ENCODE measurements around the gene NPTXR.

Gene NPTXR

GRCh38 chr22:38852522-38852921, 8.7 kb upstream of the NPTXR start:
- no peak for DNase-seq (ENCODE audit: low spot score)

GRCh38 chr22:38850941-38851849, 7.4 kb upstream of the NPTXR start:
- no peak for DNase-seq (ENCODE audit: low spot score)

- no peak for DNase-seq (ENCODE audit: low spot score)
Measured at GRCh38 chr22:38850399-38850798, 6.6 kb upstream of the NPTXR start.

GRCh38 chr22:38849811-38850210, 6.0 kb upstream of the NPTXR start:
- no peak for DNase-seq (ENCODE audit: low spot score)

- no peak for DNase-seq (ENCODE audit: low spot score)
Measured at GRCh38 chr22:38846412-38846811, 2.6 kb upstream of the NPTXR start.

GRCh38 chr22:38845004-38845740, 1.3 kb upstream of the NPTXR start:
- DNase-seq (ENCODE audit: low spot score) = no peak

GRCh38 chr22:38844315-38845003, 631 bp upstream of the NPTXR start:
- no peak for DNase-seq (ENCODE audit: low spot score)

GRCh38 chr22:38843201-38843656, 599 bp downstream of the NPTXR start:
- DNase-seq (ENCODE audit: low spot score) = no peak

GRCh38 chr22:38842512-38843200, 1.2 kb downstream of the NPTXR start:
- DNase-seq (ENCODE audit: low spot score) = no peak

GRCh38 chr22:38841635-38842034, 2.2 kb downstream of the NPTXR start:
- no peak for DNase-seq (ENCODE audit: low spot score)

GRCh38 chr22:38841211-38841610, 2.6 kb downstream of the NPTXR start:
- no peak for DNase-seq (ENCODE audit: low spot score)

GRCh38 chr22:38840129-38840528, 3.7 kb downstream of the NPTXR start:
- no peak for DNase-seq (ENCODE audit: low spot score)

- no peak for DNase-seq (ENCODE audit: low spot score)
Measured at GRCh38 chr22:38839686-38840085, 4.1 kb downstream of the NPTXR start.

- no peak for DNase-seq (ENCODE audit: low spot score)
Measured at GRCh38 chr22:38837414-38837928, 6.4 kb downstream of the NPTXR start.

- no peak for DNase-seq (ENCODE audit: low spot score)
Measured at GRCh38 chr22:38835888-38836301, 7.9 kb downstream of the NPTXR start.

GRCh38 chr22:38834991-38835390, 8.8 kb downstream of the NPTXR start:
- no peak for DNase-seq (ENCODE audit: low spot score)

GRCh38 chr22:38834215-38834953, 9.4 kb downstream of the NPTXR start:
- no peak for DNase-seq (ENCODE audit: low spot score)

- DNase-seq (ENCODE audit: low spot score) = no peak
Measured at GRCh38 chr22:38833061-38833460, 10.8 kb downstream of the NPTXR start.

GRCh38 chr22:38832005-38832978, 11.5 kb downstream of the NPTXR start:
- DNase-seq (ENCODE audit: low spot score) = no peak

Data from hematopoietic multipotent progenitor cell treated with erythropoietin and hydrocortisone succinate and interleukin-3 and kit ligand, for 17 days (in vitro differentiated cells).